ENCODE measurements around the gene AICDA.

- TF ChIP-seq NFYB (CRISPR knock-in tag; conservative IDR thresholded peaks at IDR 0.05; ENCODE audit: low read depth) (no peak), ZNF232 (CRISPR knock-in tag; IDR thresholded peaks at IDR 0.05) (no peak), FOXJ3 (CRISPR knock-in tag; IDR thresholded peaks at IDR 0.05; ENCODE audit: borderline replicate concordance) (no peak)
- TF ChIP-seq, protein P1, sequence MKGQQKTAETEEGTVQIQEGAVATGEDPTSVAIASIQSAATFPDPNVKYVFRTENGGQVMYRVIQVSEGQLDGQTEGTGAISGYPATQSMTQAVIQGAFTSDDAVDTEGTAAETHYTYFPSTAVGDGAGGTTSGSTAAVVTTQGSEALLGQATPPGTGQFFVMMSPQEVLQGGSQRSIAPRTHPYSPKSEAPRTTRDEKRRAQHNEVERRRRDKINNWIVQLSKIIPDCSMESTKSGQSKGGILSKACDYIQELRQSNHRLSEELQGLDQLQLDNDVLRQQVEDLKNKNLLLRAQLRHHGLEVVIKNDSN (CRISPR knock-in tag; IDR thresholded peaks at IDR 0.05) = no peak
These were observed 23.0 kb downstream of the AICDA start for GRCh38 chr12:8589679-8590078.

Data from WTC11 (cell line).